ENCODE measurements around the gene IQGAP2.

DNA sequence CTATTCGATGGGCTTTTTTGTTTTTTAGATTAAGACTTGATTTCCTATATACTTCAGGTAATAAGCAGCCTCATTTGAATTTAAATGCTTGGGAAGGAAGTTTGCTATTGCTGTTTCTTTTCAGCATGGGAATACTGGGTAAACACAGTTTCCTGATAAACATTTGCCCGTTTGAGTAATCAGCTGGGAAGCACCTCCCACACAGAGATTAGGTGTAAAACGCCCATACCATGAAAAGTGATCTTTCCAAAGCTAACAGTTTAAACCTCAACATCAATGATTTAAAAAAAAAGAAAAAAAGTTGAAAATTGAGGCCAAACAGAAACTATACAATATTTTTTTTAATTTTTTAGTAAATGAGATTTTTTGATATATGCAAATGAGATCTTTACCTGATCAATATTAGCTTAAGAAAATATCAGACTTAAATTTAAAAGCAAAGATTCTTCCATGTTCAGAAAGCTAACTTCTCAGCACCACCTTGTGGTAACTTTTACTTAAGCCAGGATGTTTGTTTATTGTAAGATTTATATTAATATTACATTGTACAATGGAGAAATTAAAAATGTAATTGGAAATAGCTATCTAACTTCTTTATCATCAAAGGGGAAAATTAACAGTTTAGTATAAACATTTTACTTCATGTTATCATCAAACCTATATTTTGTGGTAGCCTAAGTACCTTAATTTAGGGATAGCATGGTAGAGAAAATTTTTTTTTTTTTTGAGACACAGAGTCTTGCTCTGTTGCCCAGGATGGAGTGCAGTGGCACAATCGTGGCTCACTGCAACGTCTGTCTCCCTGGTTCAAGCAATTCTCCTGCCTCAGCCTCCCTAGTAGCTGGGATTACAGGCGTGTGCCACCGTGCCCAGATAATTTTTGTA lies 180.3 kb downstream of the IQGAP2 start:
- TF ChIP-seq SUZ12 (IDR thresholded peaks at IDR 0.05; ENCODE audit: extremely low read depth, insufficient read depth, insufficient read length), result no peak
- TF ChIP-seq YY1 (IDR thresholded peaks at IDR 0.05; ENCODE audit: insufficient read depth, insufficient read length), result no peak
- TF ChIP-seq ZNF274 (IDR thresholded peaks at IDR 0.05; ENCODE audit: low read depth, low read length), result no peak
